ENCODE measurements around the gene ZNF385B. TPM values are rescaled to one million over a fixed set of nuclear protein-coding genes. Genes with fewer than 3 reads are reported as not detected.

ZNF385B gene
- total and polyA plus RNA-seq, 4 donors, result 3.0 to 7.2 (median 3.9) TPM

DNA sequence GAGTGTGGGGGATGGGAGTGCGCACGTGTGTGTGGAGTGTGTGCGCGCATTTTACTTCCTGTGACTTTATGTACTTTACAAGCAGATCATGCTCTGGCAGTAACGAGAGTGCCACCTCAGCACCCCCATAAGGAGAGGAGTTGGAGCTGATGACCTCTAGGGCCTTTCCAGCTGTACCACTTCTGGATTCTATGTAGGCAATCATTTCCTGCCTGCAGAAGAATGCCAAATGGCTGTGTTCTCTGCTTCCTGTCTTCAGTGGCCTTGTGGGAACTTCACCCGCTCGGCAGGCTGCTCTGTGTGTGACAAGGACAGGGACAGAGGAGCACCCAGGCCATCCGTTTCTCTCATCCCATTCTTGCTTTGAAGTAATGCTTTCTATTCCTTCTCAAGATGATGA lies 22.8 kb upstream of the ZNF385B start:
- H3K36me3 ChIP-seq (ENCODE audit: control insufficient read depth in 4 of 4, insufficient read depth in 3 of 4, low read depth in 1 of 4, low read length in 3 of 4), result no peaks in the 10 kb centered on the region
- H3K27me3 ChIP-seq (ENCODE audit: control insufficient read depth in 4 of 4, insufficient read depth in 4 of 4, low read length in 3 of 4), result no peaks in the 10 kb centered on the region
- no peak for DNase-seq (ENCODE audit: low spot score)
- WGBS, result 77% methylated on average over 8 of the region's 8 CpGs
- H3K4me3 ChIP-seq (ENCODE audit: low read depth in 1 of 3, low read length in 3 of 3), result no peak overlapping the region
- H3K9me3 ChIP-seq (ENCODE audit: control insufficient read depth in 4 of 4, low read length in 3 of 4), result no peaks in the 10 kb centered on the region
- no peak overlapping the region for H3K27ac ChIP-seq (ENCODE audit: low read depth in 1 of 2, low read length in 2 of 2)
- TF ChIP-seq, protein P1, sequence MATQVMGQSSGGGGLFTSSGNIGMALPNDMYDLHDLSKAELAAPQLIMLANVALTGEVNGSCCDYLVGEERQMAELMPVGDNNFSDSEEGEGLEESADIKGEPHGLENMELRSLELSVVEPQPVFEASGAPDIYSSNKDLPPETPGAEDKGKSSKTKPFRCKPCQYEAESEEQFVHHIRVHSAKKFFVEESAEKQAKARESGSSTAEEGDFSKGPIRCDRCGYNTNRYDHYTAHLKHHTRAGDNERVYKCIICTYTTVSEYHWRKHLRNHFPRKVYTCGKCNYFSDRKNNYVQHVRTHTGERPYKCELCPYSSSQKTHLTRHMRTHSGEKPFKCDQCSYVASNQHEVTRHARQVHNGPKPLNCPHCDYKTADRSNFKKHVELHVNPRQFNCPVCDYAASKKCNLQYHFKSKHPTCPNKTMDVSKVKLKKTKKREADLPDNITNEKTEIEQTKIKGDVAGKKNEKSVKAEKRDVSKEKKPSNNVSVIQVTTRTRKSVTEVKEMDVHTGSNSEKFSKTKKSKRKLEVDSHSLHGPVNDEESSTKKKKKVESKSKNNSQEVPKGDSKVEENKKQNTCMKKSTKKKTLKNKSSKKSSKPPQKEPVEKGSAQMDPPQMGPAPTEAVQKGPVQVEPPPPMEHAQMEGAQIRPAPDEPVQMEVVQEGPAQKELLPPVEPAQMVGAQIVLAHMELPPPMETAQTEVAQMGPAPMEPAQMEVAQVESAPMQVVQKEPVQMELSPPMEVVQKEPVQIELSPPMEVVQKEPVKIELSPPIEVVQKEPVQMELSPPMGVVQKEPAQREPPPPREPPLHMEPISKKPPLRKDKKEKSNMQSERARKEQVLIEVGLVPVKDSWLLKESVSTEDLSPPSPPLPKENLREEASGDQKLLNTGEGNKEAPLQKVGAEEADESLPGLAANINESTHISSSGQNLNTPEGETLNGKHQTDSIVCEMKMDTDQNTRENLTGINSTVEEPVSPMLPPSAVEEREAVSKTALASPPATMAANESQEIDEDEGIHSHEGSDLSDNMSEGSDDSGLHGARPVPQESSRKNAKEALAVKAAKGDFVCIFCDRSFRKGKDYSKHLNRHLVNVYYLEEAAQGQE (IDR thresholded peaks at IDR 0.05), result no peak
- TF ChIP-seq FOXA1 (IDR thresholded peaks at IDR 0.05) (no peak), RAD21 (IDR thresholded peaks at IDR 0.05) (no peak), FOXA2 (IDR thresholded peaks at IDR 0.05) (no peak), CTCF (IDR thresholded peaks at IDR 0.05; ENCODE audit: low read depth, low read length, missing input control) (no peak), GABPA (IDR thresholded peaks at IDR 0.05 in 1 of 2, conservative IDR thresholded peaks at IDR 0.05 in 1 of 2) (no peak), NR2F2 (IDR thresholded peaks at IDR 0.05) (no peak), YY1 (IDR thresholded peaks at IDR 0.05) (no peak), HNF4G (IDR thresholded peaks at IDR 0.05) (no peak), HNF4A (conservative IDR thresholded peaks at IDR 0.05) (no peak), RXRA (IDR thresholded peaks at IDR 0.05) (no peak), ZBTB33 (IDR thresholded peaks at IDR 0.05) (no peak), EGR1 (IDR thresholded peaks at IDR 0.05; ENCODE audit: low read depth in 2 of 2) (no peak), TAF1 (conservative IDR thresholded peaks at IDR 0.05) (no peak), ATF3 (IDR thresholded peaks at IDR 0.05) (no peak), MAX (IDR thresholded peaks at IDR 0.05) (no peak)
- H3K4me1 ChIP-seq (ENCODE audit: control insufficient read depth in 4 of 4, insufficient read depth in 4 of 4, low read length in 3 of 4), result no peaks in the 10 kb centered on the region
- H3K9ac ChIP-seq (ENCODE audit: low read depth in 1 of 2, low read length in 2 of 2), result no peak overlapping the region
